HG03571 (cell line): ENCODE results near the gene USP27X.

Experiments used
- ATAC-seq: cut with Tn5 transposase; IDR thresholded peaks from one replicate; pipeline ENCODE4 v1.9.1; 2021; ENCODE audit not compliant: unreplicated experiment

The USP27X gene

GRCh38 chrX:49878834-49879655 is at the start of gene USP27X:
TSS of gene USP27X (plus strand) at chrX:49879484. CDS start at chrX:49880308, 824 bp downstream.
- peak; percentile 95 for ATAC-seq

- ATAC-seq: no peak
Measured at GRCh38 chrX:49838374-49838773, 40.9 kb upstream of the USP27X start.

GRCh38 chrX:49840679-49841078 is 38.6 kb upstream of the USP27X start:
- no peak for ATAC-seq

- ATAC-seq: no peak
Measured at GRCh38 chrX:49842621-49843020, 36.7 kb upstream of the USP27X start.

GRCh38 chrX:49844611-49845010 is 34.7 kb upstream of the USP27X start:
- no peak for ATAC-seq

- ATAC-seq: no peak
Measured at GRCh38 chrX:49845701-49846403, 33.4 kb upstream of the USP27X start.

GRCh38 chrX:49846522-49846921 is 32.8 kb upstream of the USP27X start:
- ATAC-seq: no peak

GRCh38 chrX:49848275-49848674 is 31.0 kb upstream of the USP27X start:
- ATAC-seq: no peak

- no peak for ATAC-seq
Measured at GRCh38 chrX:49850028-49850427, 29.3 kb upstream of the USP27X start.

- ATAC-seq: no peak
Measured at GRCh38 chrX:49853661-49854060, 25.6 kb upstream of the USP27X start.

GRCh38 chrX:49856819-49857218 is 22.5 kb upstream of the USP27X start:
- no peak for ATAC-seq

- no peak for ATAC-seq
Measured at GRCh38 chrX:49858341-49858740, 20.9 kb upstream of the USP27X start.

- ATAC-seq: no peak
Measured at GRCh38 chrX:49859491-49859890, 19.8 kb upstream of the USP27X start.

GRCh38 chrX:49860867-49861535 is 18.3 kb upstream of the USP27X start:
- ATAC-seq: no peak

GRCh38 chrX:49862093-49862492 is 17.2 kb upstream of the USP27X start:
- no peak for ATAC-seq

GRCh38 chrX:49868739-49869138 is 10.5 kb upstream of the USP27X start:
- ATAC-seq: no peak

- no peak for ATAC-seq
Measured at GRCh38 chrX:49876750-49877149, 2.5 kb upstream of the USP27X start.

- ATAC-seq: no peak
Measured at GRCh38 chrX:49877397-49878101, 1.7 kb upstream of the USP27X start.

GRCh38 chrX:49878128-49878833 is 1.0 kb upstream of the USP27X start:
- ATAC-seq: no peak

GRCh38 chrX:49879656-49880277 is 483 bp downstream of the USP27X start:
- no peak for ATAC-seq
